ENCODE measurements around the gene EIF2B4. TPM values are rescaled to one million over a fixed set of nuclear protein-coding genes. Genes with fewer than 3 reads are reported as not detected.

EIF2B4 gene
- total and polyA plus RNA-seq, 2 of the 13 experiments (the other 11 are each of a cell fraction or from before 2014, with no cell fraction given): 91.5 to 96.4 TPM

- TF ChIP-seq CHD2 (IDR thresholded peaks at IDR 0.05; ENCODE audit: low read depth, low read length): peak; percentile 56; the same call in 1 of the 2 replicates
- peak; percentile 97 for TF ChIP-seq STAT6 (CRISPR knock-in tag; IDR thresholded peaks at IDR 0.05; ENCODE audit: borderline replicate concordance)
- TF ChIP-seq ZNF644 (CRISPR knock-in tag; IDR thresholded peaks at IDR 0.05; ENCODE audit: low read depth): no peak
- TF ChIP-seq ATF7-NPFF (CRISPR knock-in tag; IDR thresholded peaks at IDR 0.05; ENCODE audit: low read depth): peak; percentile 98
- TF ChIP-seq ZNF740 (CRISPR knock-in tag; IDR thresholded peaks at IDR 0.05): no peak; the same call in 1 of the 2 replicates
- TF ChIP-seq ATF6 (CRISPR knock-in tag; conservative IDR thresholded peaks at IDR 0.05): 0 out of 2 replicates have a peak, but pooled peaks have one; percentile 33
- peak; percentile 84 for TF ChIP-seq HDAC2 (CRISPR knock-in tag; IDR thresholded peaks at IDR 0.05)
- TF ChIP-seq ZNF407 (CRISPR knock-in tag; IDR thresholded peaks at IDR 0.05; ENCODE audit: not compliant biosample characterization): peak; percentile 93
- TF ChIP-seq ZNF891 (CRISPR knock-in tag; IDR thresholded peaks at IDR 0.05): peak; percentile 76
- TF ChIP-seq AKAP8 (CRISPR knock-in tag; IDR thresholded peaks at IDR 0.05): peak; percentile 93
- TF ChIP-seq ZNF337 (CRISPR knock-in tag; IDR thresholded peaks at IDR 0.05; ENCODE audit: borderline replicate concordance, low read depth): peak; percentile 88
- 0 out of 2 replicates have a peak, but pooled peaks have one; percentile 15 for TF ChIP-seq ZBTB42 (CRISPR knock-in tag; IDR thresholded peaks at IDR 0.05)
- TF ChIP-seq ARID2 (CRISPR knock-in tag; IDR thresholded peaks at IDR 0.05; ENCODE audit: borderline replicate concordance): peak; percentile 81
- TF ChIP-seq DNMT1 (CRISPR knock-in tag; IDR thresholded peaks at IDR 0.05): peak; percentile 98
- TF ChIP-seq ZNF878 (CRISPR knock-in tag; IDR thresholded peaks at IDR 0.05): peak; percentile 64; the same call in 1 of the 2 replicates
Measured at GRCh38 chr2:27370026-27370815, at the start of gene EIF2B4, which contains the start of gene SNX17 (continued).
